Measurements from ENCODE around the gene P3H1.
"Not testable (repeated sequence)": the region's sequence is repeated elsewhere in the genome, so short reads cannot be mapped to it uniquely, and the experiment has no call there.

Gene P3H1

GRCh38 chr1:42768172-42768571, 1.3 kb upstream of the P3H1 start:
- no peak for DNase-seq

- DNase-seq, result no peak
Measured at GRCh38 chr1:42767510-42768000, 727 bp upstream of the P3H1 start.

- DNase-seq, result peak; percentile 59 to 64
Measured at GRCh38 chr1:42765832-42766740, 742 bp downstream of the P3H1 start.

- no peak for DNase-seq
Measured at GRCh38 chr1:42765269-42765668, 1.6 kb downstream of the P3H1 start.

GRCh38 chr1:42762269-42762668, 4.6 kb downstream of the P3H1 start:
- DNase-seq, result no peak

- DNase-seq, result no peak
Measured at GRCh38 chr1:42761567-42761966, 5.3 kb downstream of the P3H1 start.

GRCh38 chr1:42759114-42759513, 7.7 kb downstream of the P3H1 start:
- no peak for DNase-seq

- no peak for DNase-seq
Measured at GRCh38 chr1:42758641-42759040, 8.2 kb downstream of the P3H1 start.

- no peak for DNase-seq
Measured at GRCh38 chr1:42757892-42758275, 8.9 kb downstream of the P3H1 start.

- DNase-seq, result no peak
Measured at GRCh38 chr1:42756956-42757891, 9.6 kb downstream of the P3H1 start.

- DNase-seq, result no peak
Measured at GRCh38 chr1:42753070-42753469, 13.8 kb downstream of the P3H1 start.

GRCh38 chr1:42752284-42752683, 14.5 kb downstream of the P3H1 start:
- no peak for DNase-seq

GRCh38 chr1:42751511-42752070, 15.2 kb downstream of the P3H1 start:
- DNase-seq, result not testable (repeated sequence)

- DNase-seq, result no peak
Measured at GRCh38 chr1:42750041-42750440, 16.8 kb downstream of the P3H1 start.

- no peak for DNase-seq
Measured at GRCh38 chr1:42748461-42749410, 18.1 kb downstream of the P3H1 start.

GRCh38 chr1:42748021-42748420, 18.8 kb downstream of the P3H1 start:
- no peak for DNase-seq

- DNase-seq, result peak; percentile 58
Measured at GRCh38 chr1:42747125-42747524, 19.7 kb downstream of the P3H1 start.

- DNase-seq, result no peak
Measured at GRCh38 chr1:42746436-42747105, 20.3 kb downstream of the P3H1 start.

GRCh38 chr1:42745851-42746250, 21.0 kb downstream of the P3H1 start:
- no peak for DNase-seq

GRCh38 chr1:42744148-42744413, 22.7 kb downstream of the P3H1 start:
- no peak for DNase-seq

- no peak for DNase-seq
Measured at GRCh38 chr1:42743317-42744147, 23.3 kb downstream of the P3H1 start.
